Hepatocyte (in vitro differentiated cells): ENCODE measurements around the gene ARHGAP26.

Source experiments
- EZH2 ChIP-seq: fragments of 200-600 bp; sonication (generic); IDR thresholded peaks from 2 replicates; pipeline ENCODE4 v1.6.1; 2016; ENCODE audit warnings: antibody characterized with exemption, mild to moderate bottlenecking, borderline replicate concordance
- TF ChIP-seq, protein P1 (sequence below): fragments of 200-600 bp; sonication (generic); IDR thresholded peaks from 2 replicates; pipeline ENCODE4 v1.5.1; 2016; ENCODE audit warnings: antibody characterized with exemption, mild to moderate bottlenecking; ENCODE audit not compliant: poor library complexity

GRCh38 chr5:142808878-142809598 is 38.9 kb downstream of the ARHGAP26 start:
- no peak for TF ChIP-seq EZH2
- TF ChIP-seq, protein P1, sequence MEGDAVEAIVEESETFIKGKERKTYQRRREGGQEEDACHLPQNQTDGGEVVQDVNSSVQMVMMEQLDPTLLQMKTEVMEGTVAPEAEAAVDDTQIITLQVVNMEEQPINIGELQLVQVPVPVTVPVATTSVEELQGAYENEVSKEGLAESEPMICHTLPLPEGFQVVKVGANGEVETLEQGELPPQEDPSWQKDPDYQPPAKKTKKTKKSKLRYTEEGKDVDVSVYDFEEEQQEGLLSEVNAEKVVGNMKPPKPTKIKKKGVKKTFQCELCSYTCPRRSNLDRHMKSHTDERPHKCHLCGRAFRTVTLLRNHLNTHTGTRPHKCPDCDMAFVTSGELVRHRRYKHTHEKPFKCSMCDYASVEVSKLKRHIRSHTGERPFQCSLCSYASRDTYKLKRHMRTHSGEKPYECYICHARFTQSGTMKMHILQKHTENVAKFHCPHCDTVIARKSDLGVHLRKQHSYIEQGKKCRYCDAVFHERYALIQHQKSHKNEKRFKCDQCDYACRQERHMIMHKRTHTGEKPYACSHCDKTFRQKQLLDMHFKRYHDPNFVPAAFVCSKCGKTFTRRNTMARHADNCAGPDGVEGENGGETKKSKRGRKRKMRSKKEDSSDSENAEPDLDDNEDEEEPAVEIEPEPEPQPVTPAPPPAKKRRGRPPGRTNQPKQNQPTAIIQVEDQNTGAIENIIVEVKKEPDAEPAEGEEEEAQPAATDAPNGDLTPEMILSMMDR, result no peak
